Esophagus muscularis mucosa (tissue), 4 donors: ENCODE measurements around the gene COL5A1.
"Not testable (repeated sequence)": the region's sequence is repeated elsewhere in the genome, so short reads cannot be mapped to it uniquely, and the experiment has no call there.

Source experiments
- CTCF ChIP-seq, 3 experiments: fragments of 200-600 bp in 2 of 3; fragments of 450-650 bp in 1 of 3; sonication (generic) in 2 of 3; IDR thresholded peaks; one replicate each; pipeline ENCODE4 v1.5.1; 2017 to 2019; ENCODE audit warnings: antibody characterized with exemption in 3 of 3, mild to moderate bottlenecking in 2 of 3, moderate library complexity in 1 of 3
- EP300 ChIP-seq: sonication (generic); formaldehyde crosslinking; IDR thresholded peaks from one replicate; pipeline ENCODE4 v1.6.1; 2017; ENCODE audit warnings: antibody characterized with exemption
- POLR2AphosphoS5 ChIP-seq, 2 donors: sonication (generic); formaldehyde crosslinking; IDR thresholded peaks; one replicate each; pipeline ENCODE4 v1.6.1; 2017; ENCODE audit warnings: antibody characterized with exemption in 2 of 2

GRCh38 chr9:134644401-134644724 is 2.8 kb downstream of the COL5A1 start:
- TF ChIP-seq POLR2AphosphoS5 (IDR thresholded peaks at IDR 0.05); CTCF (IDR thresholded peaks at IDR 0.05); EP300: not testable (repeated sequence)
